Loucy (cell line): ENCODE measurements around the gene SLC35F6.
"Not testable (repeated sequence)": the region's sequence is repeated elsewhere in the genome, so short reads cannot be mapped to it uniquely, and the experiment has no call there.

ENCODE experiments used
- H2AFZ ChIP-seq: fragments of 200-600 bp; sonication (generic); 2 replicates; pipeline ENCODE4 v1.6.0; 2016; ENCODE audit warnings: antibody characterized with exemption, mild to moderate bottlenecking, low read length, moderate library complexity
- H3F3A ChIP-seq: fragments of 200-600 bp; 2 replicates; pipeline ENCODE4 v1.6.0; 2016; ENCODE audit warnings: antibody characterized with exemption, low read depth, mild to moderate bottlenecking
- H3K27me3 ChIP-seq: fragments of 200-600 bp; sonication (generic); 2 replicates; pipeline ENCODE4 v1.6.1; 2014; ENCODE audit warnings: low read length, mild to moderate bottlenecking; ENCODE audit not compliant: insufficient read depth, poor library complexity, severe bottlenecking
- H3K36me3 ChIP-seq: fragments of 200-600 bp; sonication (generic); 2 replicates; pipeline ENCODE4 v1.6.1; 2016; ENCODE audit warnings: low read length; ENCODE audit not compliant: insufficient read depth
- H3K4me1 ChIP-seq: fragments of 200-600 bp; sonication (generic); 2 replicates; pipeline ENCODE4 v1.5.1; 2014; ENCODE audit warnings: low read length, mild to moderate bottlenecking; ENCODE audit not compliant: insufficient read depth, poor library complexity, severe bottlenecking
- H3K4me2 ChIP-seq: fragments of 200-600 bp; sonication (generic); 2 replicates; pipeline ENCODE4 v1.6.0; 2014; ENCODE audit warnings: antibody characterized with exemption, low read length, low read depth, mild to moderate bottlenecking; ENCODE audit not compliant: poor library complexity, severe bottlenecking
- H3K4me3 ChIP-seq: fragments of 200-600 bp; sonication (generic); 2 replicates; pipeline ENCODE4 v1.5.1; 2014; ENCODE audit warnings: low read length, mild to moderate bottlenecking, mixed read lengths; ENCODE audit not compliant: poor library complexity, severe bottlenecking
- H3K79me2 ChIP-seq: fragments of 200-600 bp; sonication (generic); 2 replicates; pipeline ENCODE4 v1.6.1; 2014; ENCODE audit warnings: low read length; ENCODE audit not compliant: insufficient read depth
- H3K9ac ChIP-seq: fragments of 200-600 bp; sonication (generic); 2 replicates; pipeline ENCODE4 v1.6.0; 2014; ENCODE audit warnings: mild to moderate bottlenecking, low read depth, low read length, moderate library complexity; ENCODE audit not compliant: poor library complexity, severe bottlenecking
- H3K9me2 ChIP-seq: fragments of 200-600 bp; sonication (generic); replicated peaks from 2 replicates; pipeline ENCODE4 v1.6.1; 2016; ENCODE audit warnings: low read depth, low read length, mixed read lengths
- H3K9me3 ChIP-seq: fragments of 200-600 bp; sonication (generic); 2 replicates; pipeline ENCODE4 v1.6.1; 2014; ENCODE audit warnings: mild to moderate bottlenecking, antibody characterized with exemption, low read length, low read depth; ENCODE audit not compliant: insufficient read depth
- H4K20me1 ChIP-seq: fragments of 200-600 bp; sonication (generic); 2 replicates; pipeline ENCODE4 v1.6.0; 2014; ENCODE audit warnings: antibody characterized with exemption, low read length, mild to moderate bottlenecking; ENCODE audit not compliant: insufficient read depth, poor library complexity, severe bottlenecking
- EZH2phosphoT487 ChIP-seq: fragments of 200-600 bp; IDR thresholded peaks from 2 replicates; pipeline ENCODE4 v1.6.1; 2018; ENCODE audit warnings: antibody characterized with exemption, mild to moderate bottlenecking, moderate library complexity, borderline replicate concordance
- TF ChIP-seq, protein P1 (sequence below): fragments of 200-600 bp; sonication (generic); conservative IDR thresholded peaks from 2 replicates; pipeline ENCODE4 v1.5.1; 2014; ENCODE audit warnings: mild to moderate bottlenecking, antibody characterized with exemption, low read length

The SLC35F6 gene

DNA sequence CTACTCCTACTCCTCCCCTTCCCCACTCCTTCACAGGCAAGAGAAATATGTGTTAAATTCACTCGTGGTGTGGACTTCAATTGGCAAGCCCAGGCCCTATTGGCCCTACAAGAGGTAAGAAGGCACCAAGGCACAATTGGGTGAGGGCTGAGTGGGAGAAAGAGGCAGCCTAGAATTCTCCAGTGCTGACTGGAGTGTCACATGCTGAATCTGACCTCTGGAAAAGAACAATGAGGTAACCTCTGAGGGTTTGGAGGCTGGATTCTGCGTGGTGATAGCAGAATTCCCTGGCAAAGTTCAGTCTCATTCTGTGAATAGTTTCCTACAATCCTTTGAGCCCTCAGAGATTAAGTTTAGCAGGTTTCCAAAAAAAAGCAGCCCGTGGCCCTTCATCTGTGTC lies 28.6 kb downstream of the SLC35F6 start:
- Histone ChIP-seq H2AFZ (no peak overlapping the region), H3K4me1 (peaks cover 27% of the 10 kb centered on the region), H3K4me2 (peak overlapping the region; percentile 40), H3K9ac (no peak overlapping the region), H3K9me3 (peaks cover 3% of the 10 kb centered on the region), H3K9me2 (no peaks in the 10 kb centered on the region), H4K20me1 (peaks cover 13% of the 10 kb centered on the region), H3K4me3 (no peak overlapping the region), H3K79me2 (peaks cover 53% of the 10 kb centered on the region), H3F3A (no peaks in the 10 kb centered on the region), H3K27me3 (no peaks in the 10 kb centered on the region), H3K36me3 (peaks cover 52% of the 10 kb centered on the region)
- TF ChIP-seq, protein P1, sequence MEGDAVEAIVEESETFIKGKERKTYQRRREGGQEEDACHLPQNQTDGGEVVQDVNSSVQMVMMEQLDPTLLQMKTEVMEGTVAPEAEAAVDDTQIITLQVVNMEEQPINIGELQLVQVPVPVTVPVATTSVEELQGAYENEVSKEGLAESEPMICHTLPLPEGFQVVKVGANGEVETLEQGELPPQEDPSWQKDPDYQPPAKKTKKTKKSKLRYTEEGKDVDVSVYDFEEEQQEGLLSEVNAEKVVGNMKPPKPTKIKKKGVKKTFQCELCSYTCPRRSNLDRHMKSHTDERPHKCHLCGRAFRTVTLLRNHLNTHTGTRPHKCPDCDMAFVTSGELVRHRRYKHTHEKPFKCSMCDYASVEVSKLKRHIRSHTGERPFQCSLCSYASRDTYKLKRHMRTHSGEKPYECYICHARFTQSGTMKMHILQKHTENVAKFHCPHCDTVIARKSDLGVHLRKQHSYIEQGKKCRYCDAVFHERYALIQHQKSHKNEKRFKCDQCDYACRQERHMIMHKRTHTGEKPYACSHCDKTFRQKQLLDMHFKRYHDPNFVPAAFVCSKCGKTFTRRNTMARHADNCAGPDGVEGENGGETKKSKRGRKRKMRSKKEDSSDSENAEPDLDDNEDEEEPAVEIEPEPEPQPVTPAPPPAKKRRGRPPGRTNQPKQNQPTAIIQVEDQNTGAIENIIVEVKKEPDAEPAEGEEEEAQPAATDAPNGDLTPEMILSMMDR, result no peak
- no peak for TF ChIP-seq EZH2phosphoT487

DNA sequence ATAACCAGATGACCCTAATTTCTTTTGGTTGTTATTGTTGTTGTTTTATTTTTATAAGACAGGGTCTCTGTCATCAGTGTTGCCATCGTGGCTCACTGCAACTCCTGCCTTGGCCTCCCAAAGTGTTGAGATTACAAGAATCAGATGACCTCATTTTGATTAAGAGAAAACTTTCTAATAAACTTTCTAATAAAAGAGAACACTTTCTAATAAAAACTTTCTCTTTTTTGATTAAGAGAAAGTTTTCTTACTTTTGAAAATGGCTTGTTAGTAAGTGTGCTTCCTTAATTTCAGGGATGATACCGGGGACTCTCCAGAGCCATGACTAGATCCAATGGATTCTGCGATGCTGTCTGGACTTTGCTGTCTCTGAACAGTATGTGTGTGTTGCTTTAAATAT lies 29.4 kb downstream of the SLC35F6 start:
- Histone ChIP-seq H3K9me2 (no peaks in the 10 kb centered on the region), H3K4me2 (no peak overlapping the region), H3K9me3 (peaks cover 3% of the 10 kb centered on the region), H3K4me3 (no peak overlapping the region), H3F3A (no peaks in the 10 kb centered on the region), H3K79me2 (peaks cover 45% of the 10 kb centered on the region), H3K4me1 (peaks cover 20% of the 10 kb centered on the region), H2AFZ (no peak overlapping the region), H3K27me3 (no peaks in the 10 kb centered on the region), H3K9ac (no peak overlapping the region), H3K36me3 (peaks cover 56% of the 10 kb centered on the region), H4K20me1 (peaks cover 8% of the 10 kb centered on the region)
- no peak for TF ChIP-seq EZH2phosphoT487
- TF ChIP-seq, protein P1, result no peak

DNA sequence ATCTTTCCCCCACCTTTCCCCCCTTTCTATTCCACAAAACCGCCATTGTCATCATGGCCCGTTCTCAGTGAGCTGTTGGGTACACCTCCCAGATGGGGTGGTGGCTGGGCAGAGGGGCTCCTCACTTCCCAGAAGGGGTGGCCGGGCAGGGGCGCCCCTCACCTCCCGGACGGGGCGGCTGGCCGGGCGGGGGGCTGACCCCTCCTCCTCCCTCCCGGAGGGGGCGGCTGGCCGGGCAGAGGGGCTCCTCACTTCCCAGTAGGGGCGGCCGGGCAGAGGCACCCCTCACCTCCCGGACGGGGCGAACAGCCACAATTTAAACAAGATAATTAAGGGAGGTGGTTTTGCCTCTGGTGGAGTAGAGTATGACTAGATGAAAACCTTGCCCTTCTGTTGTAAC lies 31.1 kb downstream of the SLC35F6 start:
- peaks cover 30% of the 10 kb centered on the region for H3K79me2 ChIP-seq
- not testable (repeated sequence) for H3K9me2 ChIP-seq, H3F3A ChIP-seq, H3K4me2 ChIP-seq, H3K4me3 ChIP-seq, H3K4me1 ChIP-seq, H3K9ac ChIP-seq, H2AFZ ChIP-seq, H3K27me3 ChIP-seq, H3K9me3 ChIP-seq, H4K20me1 ChIP-seq
- peaks cover 59% of the 10 kb centered on the region for H3K36me3 ChIP-seq

DNA sequence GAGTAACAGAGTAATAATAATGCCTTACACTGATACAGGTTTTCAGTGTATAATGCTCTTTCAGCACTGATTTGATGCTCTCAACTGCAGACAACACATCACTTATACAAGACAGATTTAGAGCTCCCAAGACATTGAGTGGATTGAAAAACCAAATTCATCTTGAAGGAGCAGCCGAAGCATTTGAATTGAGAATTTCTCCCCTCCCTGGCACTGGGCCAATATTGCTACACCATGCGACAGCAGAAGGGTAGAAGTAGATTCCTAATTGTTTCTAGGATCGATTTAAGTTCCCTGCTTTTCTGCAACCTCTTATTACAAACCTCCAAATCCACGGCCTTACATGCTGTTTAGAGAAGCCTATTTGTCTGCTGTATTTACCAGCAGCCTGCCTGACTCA lies 37.2 kb downstream of the SLC35F6 start:
- Histone ChIP-seq H3K4me1 (no peaks in the 10 kb centered on the region), H2AFZ (no peak overlapping the region), H3K27me3 (no peaks in the 10 kb centered on the region), H3F3A (no peaks in the 10 kb centered on the region; the same call in 1 of the 2 replicates), H3K4me3 (no peak overlapping the region), H3K9me3 (no peaks in the 10 kb centered on the region), H4K20me1 (no peaks in the 10 kb centered on the region), H3K9me2 (no peaks in the 10 kb centered on the region), H3K36me3 (peaks cover 31% of the 10 kb centered on the region), H3K79me2 (no peaks in the 10 kb centered on the region), H3K9ac (no peak overlapping the region), H3K4me2 (no peak overlapping the region)
- TF ChIP-seq, protein P1, result no peak
- TF ChIP-seq EZH2phosphoT487, result no peak
